NCI-H345 treated with DMSO at 0.1 percent for 48 hours (cell line): ENCODE measurements around the gene NPIPB8.
"Not testable (repeated sequence)": the region's sequence is repeated elsewhere in the genome, so short reads cannot be mapped to it uniquely, and the experiment has no call there.

ENCODE experiments used
- DNase-seq: peaks from one replicate; lab custom pipeline; 2025; ENCODE audit not compliant: unreplicated experiment; lab: John Stamatoyannopoulos, UW

The NPIPB8 gene

DNA sequence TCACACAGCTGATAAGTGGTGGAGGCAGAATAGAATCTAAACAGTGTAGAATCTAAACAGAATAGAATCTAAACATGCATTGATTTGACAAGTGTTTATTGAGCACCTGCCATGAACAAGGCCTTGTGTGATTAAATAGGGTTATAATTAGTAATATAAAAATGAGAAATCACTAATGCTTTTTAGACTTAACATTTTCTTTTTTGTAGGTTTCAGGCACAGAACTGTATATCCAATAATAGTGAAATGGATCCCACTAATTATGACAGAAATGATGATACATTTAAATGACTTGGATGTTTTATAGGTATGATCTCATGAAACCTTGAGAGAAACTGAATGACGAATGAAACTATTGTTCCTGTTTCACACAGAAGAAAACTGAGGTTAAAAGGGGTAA lies at the start of gene NPIPB8:
NPIPB8 (plus strand) TSS at position 301 of the 400 bp plus-strand sequence. CDS start 296 bp downstream, outside the sequence.
- not testable (repeated sequence) for DNase-seq

DNA sequence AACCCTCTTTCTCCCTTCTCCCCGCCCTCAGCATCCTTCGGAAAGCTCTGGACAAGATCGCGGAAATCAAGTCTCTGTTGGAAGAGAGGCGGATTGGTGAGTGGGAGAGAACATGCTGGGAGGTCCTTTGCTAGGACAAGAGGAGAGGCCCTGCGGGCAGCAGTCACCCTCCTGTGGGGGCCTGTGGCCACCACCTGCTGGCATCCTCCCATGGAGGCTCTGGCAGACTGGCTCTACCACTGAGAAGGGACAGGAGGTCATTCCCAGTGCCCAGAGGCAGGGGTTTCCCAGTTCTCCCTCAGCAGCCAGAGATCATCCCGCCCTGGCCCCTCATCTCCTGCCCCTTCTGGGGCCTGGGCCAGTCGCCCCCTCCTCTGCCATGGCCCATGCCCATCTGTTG lies 48.8 kb upstream of the NPIPB8 start:
- DNase-seq: no peak

DNA sequence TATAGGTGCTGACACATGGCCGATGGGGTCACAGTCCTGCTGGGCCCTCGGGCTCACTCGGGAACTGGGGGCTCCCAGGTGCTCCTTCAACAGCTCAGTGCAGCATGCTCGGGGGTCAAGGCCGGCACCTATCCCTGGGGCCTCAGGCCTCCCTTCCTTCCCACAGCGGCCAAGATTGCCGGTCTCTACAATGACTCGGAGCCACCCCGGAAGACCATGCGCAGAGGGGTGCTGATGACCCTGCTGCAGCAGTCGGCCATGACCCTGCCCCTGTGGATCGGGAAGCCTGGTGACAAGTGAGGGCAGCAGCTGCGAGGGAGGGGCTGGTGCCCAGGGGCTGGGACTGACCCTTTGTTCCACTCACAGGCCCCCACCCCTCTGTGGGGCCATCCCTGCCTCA lies 47.9 kb upstream of the NPIPB8 start:
- DNase-seq: no peak

DNA sequence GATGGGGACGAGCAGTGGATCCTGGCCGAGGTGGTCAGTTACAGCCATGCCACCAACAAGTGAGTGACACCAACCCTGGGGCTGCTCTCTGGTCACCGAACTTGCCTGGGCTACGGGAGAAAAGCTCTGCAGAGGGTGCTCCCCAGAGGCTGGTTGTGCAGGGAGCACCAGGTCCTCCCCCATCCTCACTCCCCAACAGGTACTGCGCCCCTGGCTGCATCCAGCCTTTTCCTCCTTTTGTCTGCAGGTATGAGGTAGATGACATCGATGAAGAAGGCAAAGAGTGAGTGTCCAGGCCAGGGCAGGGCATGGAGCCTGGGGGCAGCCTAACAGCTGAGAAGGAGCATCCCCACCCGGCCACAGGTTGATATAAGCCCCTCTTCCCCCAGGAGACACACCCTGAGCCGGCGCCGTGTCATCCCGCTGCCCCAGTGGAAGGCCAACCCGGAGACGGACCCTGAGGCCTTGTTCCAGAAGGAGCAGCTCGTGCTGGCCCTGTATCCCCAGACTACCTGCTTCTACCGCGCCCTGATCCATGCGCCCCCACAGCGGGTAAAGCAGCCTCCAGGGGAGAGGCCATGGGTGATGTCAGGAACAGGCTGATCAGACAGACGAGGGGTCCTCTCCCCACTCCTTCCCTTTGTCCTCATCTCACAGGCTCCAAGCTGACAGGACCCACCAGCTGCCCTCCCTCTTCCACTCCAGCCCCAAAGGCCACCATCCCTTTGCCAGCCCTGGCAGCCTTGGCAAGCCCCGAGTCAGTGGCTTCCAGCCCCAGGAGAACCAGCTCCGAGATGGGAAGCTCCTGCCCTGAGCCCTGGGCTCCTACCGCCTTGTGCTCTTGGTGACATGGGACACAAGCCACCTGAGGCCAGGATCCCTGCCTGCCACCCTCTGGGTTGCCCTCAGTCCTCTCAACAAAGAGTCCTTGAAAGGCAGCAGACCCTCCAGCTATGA lies 47.2 kb upstream of the NPIPB8 start:
- no peak for DNase-seq

DNA sequence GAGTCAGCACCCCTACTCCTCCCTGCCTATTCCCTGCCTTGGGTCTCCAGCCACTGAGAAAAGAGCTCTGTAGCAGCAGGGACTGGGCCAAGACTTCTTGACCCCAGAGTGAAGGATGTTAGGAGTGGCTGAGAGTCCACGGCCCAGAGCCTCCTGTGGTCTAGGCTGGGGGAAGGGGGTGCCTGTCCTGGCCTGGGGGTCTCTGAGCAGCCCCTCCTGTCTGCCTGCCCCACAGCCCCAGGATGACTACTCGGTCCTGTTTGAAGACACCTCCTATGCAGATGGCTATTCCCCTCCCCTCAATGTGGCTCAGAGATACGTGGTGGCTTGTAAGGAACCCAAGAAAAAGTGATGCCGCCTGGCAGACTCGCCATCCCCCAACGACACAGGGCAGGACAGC lies 46.5 kb upstream of the NPIPB8 start:
- no peak for DNase-seq

DNA sequence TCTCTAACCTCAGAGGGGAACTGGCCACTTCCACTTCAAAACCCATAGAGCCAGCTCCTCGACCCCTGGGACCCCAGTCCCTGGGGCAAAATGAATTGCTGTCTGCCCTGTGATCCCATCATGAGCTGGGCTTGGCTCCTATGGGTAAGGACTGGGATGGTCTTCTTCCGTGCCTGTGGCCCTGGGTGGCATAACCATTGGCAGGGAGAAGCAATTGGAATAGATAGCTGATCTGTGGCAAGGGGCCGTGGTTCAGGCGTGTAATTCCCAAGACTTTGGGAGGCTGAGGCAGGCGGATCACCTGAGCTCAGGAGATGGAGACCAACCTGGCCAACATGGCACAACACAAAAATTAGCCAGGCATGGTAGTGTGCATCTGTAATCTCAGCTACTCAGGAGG lies 45.4 kb upstream of the NPIPB8 start:
- DNase-seq: no peak

DNA sequence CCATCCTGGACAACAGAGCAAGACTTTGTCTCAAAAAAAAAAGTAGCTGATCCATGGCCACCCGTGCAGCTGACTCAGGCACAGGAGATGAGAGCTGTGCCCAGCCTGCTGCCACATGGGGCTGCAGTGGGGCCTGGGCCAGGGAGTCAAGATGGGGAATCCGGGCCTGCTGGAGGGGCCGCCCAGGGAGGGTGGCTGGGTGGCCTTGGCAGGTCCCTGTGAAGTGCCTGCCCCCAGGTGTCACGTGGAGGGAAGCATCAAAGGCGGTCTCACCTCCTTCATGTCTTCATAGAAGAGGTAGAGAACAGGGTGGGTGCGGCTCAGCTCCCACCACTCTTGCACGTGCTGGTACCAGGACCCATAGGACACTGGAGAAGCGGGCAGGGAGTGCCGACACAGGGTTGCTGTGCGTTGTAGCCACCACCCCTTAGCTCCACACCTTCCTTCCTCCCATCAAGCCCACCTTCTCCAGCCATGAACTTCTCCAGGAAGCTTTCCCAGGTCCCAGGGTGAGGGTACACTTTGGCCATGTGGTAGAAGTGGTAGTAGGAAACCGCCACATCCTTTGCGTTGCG lies 44.8 kb upstream of the NPIPB8 start:
- no peak for DNase-seq

DNA sequence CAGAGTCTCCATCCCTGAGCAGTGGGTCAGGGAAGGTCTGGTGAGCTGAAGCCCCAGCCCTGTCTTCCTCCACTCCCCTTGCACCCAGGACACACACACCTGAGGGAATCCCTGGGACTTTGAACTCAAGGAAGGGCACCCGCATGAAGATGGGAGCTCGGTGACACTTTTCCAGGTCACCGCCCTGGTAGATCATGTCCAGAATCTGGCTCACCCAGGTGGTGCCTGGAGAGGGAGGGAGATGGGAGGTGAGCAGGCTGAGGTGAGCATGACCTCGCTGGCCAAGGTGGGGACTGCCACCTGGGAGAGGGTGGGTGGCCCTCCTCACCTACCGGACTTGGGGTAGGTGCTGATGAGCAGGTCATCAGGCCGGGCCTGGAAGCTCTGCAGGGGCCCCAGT lies 42.4 kb upstream of the NPIPB8 start:
- DNase-seq: not testable (repeated sequence)

DNA sequence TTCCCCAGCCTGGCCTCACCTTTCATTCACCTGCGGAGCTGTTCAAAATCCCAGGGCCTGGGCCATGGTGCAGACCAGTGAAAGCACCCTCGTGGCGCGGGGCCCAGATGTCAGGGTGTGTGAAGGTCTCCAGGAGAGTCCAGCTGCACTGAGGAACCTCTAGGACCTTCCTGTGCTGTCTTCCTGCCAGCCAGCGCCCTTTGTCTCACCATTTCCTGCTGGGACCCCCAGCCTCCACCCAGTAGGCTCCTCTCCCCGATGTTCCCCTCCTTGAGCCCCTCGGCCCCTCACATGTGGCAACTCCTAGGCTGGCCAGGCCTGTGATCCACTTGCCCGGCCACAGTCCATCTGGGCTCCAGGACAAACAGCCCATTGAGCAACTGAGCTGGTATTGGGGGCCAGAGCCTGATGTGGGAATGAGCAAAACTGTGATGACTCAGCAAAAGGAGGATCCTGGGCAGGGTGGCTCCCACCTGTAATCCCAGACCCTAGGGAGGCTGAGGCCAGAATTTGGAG lies 41.7 kb upstream of the NPIPB8 start:
- no peak for DNase-seq

DNA sequence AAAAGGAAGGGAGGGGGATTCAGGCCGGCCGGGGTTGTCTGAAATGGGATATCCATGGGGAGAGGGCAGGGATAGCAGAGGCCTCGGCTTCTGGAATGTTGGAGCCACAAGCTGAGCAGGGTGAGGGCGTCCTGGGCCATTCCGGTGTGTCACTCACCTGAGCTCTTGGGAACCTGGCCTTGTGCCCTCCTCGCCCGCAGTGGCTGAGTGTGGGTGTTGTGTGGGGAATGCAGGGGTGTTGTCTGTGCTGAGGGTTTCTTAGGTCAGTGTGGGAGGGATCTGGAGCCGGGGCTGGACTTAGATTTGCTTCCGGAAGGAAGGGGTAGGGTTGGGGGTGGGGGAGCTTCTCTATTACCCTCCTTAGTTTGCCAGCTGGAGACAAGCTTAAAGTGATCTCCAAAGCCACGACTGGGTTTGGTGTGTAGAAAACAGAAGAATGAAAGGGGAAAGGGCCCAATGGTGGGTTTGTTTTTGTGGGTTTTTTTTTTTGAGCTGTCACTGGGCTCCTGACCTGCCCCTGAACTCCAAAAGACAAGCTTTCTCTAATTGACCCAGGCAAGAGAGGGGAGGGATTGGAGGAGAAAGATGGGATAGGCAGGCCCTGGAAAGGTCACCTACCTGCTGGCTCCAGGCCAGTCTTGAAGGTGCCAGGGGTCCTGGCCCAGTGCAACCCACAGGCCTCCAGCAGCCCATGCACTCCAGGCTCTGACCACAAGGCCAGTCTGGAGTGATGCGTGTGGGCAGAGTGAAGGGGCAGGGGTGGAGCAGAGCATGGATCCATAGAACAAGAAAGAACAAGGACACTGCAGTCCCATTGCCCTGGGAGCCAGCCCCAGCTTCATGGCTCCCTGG lies 40.8 kb upstream of the NPIPB8 start, which contains the start of gene SULT1A2:
SULT1A2 (minus strand) TSS at position 211 of the 852 bp plus-strand sequence. CDS start 1,120 bp downstream, outside the sequence.
- DNase-seq: no peak

DNA sequence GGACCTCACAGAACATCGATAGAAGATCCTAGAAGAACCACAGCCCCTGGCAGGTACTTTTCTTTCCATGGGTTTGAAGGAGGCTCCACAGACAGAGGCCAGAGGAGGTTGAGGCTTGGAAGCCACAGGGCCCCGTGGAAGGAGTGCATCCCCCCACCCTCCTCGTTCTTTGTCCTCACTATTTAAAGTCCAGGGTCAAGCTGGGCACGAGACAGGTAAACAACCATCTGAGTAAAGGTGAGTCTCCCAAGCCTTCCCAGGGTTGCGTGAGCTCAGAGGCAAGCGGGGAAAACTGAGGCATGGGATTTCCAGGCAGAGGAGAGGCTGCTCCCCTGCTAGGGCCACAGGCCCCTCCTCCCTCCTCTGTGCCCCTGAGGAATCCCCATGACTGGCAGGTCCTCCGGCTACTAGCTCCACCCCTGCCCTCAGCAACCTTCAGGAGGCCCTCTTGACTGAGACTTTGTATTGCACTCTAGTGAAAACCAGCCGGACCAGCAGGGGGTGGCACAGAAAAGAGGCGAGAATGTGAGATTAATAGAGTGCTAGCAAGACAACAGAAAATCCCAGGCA lies 40.1 kb upstream of the NPIPB8 start:
- no peak for DNase-seq

DNA sequence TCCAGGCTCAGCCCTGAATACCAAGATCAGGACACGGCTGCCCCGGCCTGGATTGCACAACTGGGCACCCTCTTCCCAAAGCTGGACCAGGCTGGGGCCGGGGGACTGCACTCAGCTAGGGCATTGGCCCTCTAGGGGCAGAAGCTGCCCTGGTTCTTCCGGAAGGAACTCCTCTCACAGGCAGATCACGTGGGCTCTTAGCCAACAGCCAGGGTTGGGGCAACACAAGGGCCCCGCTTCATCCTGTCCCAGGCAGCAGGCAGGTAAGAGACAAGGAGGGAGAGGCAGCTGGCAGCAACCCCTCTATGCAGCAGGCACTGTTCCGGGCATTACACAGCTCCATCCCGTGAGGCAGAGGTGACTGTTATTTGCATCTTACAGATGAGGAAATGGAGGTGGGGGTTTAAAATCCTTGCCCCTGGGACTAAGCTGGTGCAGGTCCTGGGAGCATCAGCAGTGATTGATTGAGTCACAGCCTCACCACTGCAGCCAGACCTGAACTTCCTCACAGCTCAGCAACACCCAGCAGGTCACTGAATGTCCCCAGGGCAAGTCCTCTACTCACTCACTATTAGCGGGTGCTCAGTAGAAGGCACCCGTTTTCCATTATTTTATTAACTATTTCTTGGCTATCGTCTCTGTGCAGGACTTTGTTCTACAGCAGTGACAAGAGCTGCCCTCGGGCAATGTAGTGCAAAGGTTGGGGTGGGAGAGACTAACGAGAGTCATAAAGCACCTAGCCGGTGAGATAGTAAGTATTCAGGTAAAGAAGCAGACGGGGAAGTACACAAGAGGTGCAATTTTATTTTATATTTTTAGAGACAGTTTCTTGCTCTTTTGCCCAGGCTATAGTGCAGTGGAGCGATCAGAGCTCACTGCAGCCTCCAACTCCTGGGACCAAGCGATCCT lies 38.2 kb upstream of the NPIPB8 start:
- DNase-seq: not testable (repeated sequence)

DNA sequence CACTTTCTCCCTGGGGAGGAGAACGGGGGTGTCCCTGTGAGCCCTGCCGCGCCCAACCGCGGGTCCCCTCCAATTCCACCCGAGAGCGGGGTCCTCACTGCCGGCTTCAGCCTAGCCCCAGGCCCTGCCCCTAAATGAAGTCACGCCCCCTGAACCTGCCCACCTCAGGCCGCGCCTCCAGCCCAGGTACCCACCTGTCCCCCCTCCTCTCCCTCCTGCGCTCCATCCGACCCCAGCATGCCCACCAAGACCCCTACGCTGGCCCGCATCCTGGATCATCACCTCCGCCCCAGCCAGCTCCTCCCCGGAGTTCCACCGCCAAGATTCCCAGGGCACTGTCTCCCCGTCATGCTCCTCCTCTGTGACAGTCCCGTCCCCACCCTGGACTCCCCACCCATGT lies 36.9 kb upstream of the NPIPB8 start:
- not testable (repeated sequence) for DNase-seq

DNA sequence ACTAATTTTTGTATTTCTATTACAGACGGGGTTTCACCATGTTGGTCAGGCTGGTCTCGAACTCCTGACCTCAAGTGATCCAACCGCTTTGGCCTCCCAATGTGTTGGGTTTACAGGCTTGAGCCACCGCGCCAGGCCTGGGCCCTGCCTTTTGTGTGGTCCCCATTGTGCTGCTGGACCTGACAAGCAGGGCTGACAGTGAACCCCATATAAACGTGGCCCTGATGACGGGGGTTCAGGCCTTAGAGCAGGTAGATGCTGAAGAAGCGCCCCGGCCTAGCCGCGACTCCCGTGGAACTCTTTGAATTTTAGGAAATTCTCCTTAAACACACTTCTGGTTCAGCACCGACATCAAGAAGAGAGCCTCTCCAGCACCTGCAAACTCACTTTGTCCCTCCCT lies 36.3 kb upstream of the NPIPB8 start:
- DNase-seq: not testable (repeated sequence)

DNA sequence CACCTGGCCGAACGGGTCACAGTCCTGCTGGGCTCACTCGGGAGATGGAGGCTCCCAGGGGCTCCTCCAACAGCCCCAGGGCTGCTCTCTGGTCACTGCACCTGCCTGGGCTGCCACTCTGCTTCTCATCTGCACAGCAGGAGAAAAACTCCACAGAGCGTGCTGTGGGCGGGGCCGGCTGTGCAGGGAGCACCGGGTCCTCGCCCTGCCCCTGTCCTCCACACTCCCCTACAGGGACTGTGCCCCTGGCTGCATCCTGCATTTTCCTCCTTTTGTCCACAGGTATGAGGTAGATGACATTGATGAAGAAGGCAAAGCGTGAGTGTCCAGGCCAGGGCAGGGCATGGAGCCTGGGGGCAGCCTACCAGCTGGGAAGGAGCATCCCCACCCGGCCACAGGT lies 35.8 kb upstream of the NPIPB8 start:
- not testable (repeated sequence) for DNase-seq

DNA sequence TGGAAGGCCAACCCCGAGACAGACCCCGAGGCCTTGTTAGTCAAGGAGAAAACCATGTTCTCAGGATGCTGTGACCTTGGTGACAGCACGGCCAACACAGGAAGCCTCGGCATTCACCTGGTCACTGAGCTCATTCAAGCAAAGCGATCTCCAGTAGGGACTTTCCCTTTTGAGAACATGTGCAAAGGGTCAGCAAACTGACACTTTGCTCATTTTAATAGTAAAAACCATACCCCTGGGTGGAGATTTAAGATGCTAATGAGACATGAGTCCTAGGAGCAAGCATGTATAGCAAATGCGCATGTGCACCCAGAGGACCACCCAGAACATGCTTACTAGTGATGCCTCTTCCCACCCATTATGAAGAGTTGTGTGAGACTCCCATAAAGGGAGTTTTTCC lies 35.3 kb upstream of the NPIPB8 start:
- no peak for DNase-seq

DNA sequence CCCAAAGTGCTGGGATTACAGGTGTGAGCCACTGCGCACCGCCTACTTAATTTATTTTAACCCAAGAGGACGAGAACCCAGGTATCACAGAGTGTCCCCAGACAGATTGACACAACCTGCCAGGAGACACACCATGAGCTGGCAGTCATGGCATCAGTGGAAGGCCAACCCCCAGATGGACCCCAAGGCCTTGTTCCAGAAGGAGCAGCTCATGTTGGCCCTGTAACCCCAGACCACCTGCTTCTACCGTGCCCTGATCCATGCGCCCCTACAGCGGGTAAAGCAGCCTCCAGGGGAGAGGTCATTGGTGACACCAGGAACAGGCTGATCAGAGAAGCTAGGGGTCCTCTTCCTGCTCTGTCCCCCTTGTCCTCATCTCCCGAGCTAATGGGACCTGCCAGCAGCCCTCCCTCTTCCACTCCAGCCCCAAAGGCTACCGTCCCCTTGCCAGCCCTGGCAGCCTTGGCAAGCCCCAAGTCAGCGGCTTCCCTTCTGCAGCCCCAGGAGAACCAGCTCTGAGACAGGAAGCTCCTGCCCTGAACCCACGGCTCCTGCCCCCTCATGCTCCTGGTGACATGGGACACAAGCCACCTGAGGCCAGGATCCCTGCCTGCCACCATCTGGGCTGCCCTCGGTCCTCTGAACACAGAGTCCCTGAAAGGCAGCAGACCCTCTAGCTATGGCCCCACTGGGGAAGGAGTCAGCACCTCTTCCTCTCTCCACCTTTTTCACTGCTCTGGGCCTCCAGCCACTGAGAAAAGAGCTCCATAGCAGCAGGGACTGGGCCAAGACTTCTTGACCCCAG lies 34.3 kb upstream of the NPIPB8 start:
- DNase-seq: no peak

DNA sequence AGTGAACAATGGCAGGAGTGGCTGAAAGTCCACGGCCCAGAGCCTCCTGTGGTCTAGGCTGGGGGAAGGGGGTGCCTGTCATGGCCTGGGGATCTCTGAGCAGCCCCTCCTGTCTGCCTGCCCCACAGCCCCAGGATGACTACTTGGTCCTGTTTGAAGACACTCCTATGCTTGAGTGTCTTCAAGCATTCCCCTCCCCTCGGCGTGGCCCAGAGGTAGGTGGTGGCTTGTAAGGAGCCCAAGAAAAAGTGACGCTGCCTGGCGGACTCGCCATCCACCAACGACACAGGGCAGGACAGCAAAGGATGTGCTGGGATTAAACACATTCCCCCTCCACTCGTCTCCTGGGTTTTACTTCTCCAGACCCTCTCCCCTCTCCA lies 33.7 kb upstream of the NPIPB8 start:
- DNase-seq: no peak
